ENCODE measurements around the gene HIRIP3. TPM values are rescaled to one million over a fixed set of nuclear protein-coding genes. Genes with fewer than 3 reads are reported as not detected.
"Not testable (repeated sequence)": the region's sequence is repeated elsewhere in the genome, so short reads cannot be mapped to it uniquely, and the experiment has no call there.

HIRIP3 gene
- total RNA-seq, 1 donor from 2014 or later: 1.4 TPM

GRCh38 chr16:30017277-30017656 lies 21.9 kb upstream of the HIRIP3 start:
- DNase-seq (ENCODE audit: low spot score): no peak

GRCh38 chr16:30016555-30017276 lies 21.3 kb upstream of the HIRIP3 start:
- DNase-seq (ENCODE audit: low spot score): no peak

- not testable (repeated sequence) for DNase-seq (ENCODE audit: low spot score)
Observed at GRCh38 chr16:30015450-30015849, 20.0 kb upstream of the HIRIP3 start.

DNA sequence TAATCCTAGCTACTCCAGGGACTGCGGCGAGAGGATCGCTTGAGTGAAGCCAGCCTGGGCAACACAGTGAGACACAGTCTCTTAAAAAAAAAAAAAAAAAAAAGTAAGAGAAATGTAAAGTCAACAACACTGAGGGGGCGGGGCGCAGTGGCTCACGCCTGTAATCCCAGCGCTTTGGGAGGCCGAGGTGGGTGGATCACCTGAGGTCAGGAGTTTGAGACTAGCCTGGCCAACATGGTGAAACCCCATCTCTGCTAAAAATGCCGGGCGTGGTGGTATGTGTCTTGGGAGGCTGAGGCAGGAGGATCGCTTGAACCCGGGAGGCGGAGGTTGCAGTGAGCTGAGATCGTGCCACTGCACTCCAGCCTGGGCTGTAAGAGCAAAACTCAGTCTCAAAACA lies 17.2 kb upstream of the HIRIP3 start:
- not testable (repeated sequence) for DNase-seq (ENCODE audit: low spot score)

GRCh38 chr16:30011714-30012504 lies 16.5 kb upstream of the HIRIP3 start:
- no peak for DNase-seq (ENCODE audit: low spot score)

DNA sequence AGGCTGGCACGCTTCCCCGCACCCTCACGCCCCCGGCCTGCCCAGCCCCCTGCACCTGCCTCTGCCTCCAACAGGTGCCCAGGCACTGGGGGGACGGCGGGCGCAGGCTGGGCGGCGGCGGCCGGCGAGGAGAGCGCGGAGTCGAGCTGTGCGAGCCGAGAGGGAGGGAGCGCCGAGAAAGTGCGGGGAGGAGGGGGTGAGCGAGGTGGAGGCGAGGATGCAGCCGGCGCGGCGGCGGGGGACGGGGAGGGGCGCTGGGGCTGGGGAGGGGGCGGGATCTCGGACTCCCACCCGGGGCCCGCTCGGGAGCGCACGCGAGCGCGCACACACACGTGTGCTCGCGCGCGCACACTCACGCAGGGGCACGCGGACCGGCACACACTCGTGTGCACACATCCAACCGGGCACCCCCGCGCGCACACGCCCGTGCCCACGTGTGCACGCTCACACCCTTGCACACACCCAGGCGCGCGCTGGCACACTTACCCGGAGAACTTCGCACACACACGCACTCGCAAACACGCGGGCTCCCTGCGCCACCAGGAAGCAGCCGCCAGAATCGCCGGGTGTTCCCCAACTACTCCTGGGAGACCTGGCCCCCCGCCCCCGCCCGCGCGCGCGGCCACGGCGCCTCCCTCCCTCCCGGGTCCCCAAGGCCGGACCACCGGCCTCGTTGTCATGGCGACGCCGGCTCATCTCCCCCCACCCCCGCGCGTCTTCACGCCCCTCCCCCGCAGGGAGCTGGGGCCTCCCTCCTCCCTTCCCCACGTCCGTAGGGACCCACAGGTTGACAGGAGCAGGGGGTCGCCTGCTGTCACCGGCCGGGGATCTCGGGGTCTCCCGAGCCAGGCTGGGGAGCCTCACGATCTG lies 15.7 kb upstream of the HIRIP3 start, which contains the start of gene DOC2A:
DOC2A (minus strand) TSS at position 184 of the 870 bp plus-strand sequence. CDS start 805 bp downstream, outside the sequence.
- DNase-seq (ENCODE audit: low spot score): no peak

DNA sequence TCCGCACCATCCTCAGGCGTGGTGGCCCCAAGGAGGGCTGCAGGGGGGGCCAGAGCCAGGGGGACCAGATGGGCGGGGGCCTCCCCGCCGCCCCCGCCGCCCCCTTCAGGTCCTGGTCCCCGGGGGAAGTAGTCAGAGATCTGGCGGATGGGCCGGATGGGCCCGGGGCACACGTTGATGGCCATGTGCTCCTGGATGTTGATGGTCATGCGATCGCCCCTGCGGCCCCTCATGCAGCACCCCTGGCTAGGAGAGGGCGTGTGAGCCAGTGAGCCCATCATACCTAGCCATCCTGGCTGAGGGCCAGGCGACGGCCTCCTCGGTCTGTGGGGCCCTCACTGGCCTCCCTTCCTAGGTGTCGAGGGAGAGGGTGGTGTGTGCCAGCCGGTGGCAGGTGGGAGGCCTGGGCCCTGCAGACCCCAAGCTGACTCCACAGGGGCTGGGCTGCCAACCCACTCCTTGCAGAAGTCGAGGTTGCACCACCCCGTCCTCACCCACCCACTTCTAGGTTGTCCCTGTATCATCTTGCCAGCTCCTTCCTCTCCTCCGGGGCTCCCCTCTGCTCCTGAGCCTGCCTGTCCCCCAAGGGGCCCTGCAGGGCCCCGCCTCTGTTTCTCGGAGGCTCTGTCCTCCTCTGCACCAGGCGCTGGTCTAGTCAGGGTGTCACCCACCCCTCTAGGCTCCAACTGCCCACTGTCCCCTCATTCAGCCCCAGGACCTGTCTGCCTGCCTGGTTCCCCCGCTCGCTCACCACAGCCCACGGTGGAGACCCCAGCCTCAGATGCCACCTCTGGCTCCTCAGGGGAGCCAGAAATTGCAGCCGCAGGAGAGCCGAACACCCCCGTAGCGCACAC lies 14.8 kb upstream of the HIRIP3 start:
- DNase-seq (ENCODE audit: low spot score): no peak

GRCh38 chr16:30009085-30009862 lies 13.9 kb upstream of the HIRIP3 start:
- no peak for DNase-seq (ENCODE audit: low spot score)

DNA sequence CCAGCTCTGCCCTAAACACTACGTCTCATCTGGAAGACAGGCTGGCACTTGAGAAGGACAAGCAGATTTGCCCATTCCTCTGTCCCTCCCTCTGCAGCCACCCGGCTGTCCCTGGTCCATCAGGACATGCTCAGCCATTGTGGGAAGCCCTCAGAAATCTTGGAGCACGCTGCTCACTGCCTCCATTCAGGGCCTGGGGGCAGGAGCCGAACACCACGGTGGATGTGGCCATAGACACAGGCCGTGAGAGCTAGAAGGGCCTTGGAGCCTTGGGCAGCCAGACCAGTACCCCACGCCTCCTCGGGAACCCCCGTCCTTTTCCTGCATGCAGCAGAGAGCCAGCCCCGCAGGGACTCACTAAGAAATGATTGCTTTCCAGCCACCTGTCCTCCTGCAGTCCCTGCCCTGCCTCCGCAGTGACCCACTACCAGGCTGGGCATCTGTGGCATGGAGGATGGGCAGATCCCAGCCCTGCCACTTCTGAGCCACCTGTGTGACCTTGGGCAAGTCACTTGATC lies 12.0 kb upstream of the HIRIP3 start:
- DNase-seq (ENCODE audit: low spot score): no peak

- no peak for DNase-seq (ENCODE audit: low spot score)
Observed at GRCh38 chr16:30006659-30007377, 11.4 kb upstream of the HIRIP3 start.

DNA sequence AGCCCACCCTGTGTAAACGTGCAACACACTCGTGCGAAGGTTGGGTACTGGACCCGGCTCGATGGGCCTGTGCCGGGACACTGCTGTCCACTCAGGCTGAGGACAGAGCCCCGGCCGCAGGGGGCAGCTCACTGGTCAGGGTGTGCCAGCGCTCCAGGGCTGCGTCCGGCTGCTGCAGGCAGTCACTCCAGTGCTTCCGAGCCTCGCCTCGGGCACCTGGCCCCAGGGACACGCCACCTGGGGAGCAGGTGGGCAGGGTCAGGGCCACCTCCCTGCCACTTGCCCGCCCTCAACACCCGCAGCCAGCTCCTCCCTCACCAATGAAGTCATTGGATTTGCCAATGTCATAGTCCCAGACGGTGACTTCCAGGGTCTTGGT lies 10.7 kb upstream of the HIRIP3 start:
- DNase-seq (ENCODE audit: low spot score): no peak

DNA sequence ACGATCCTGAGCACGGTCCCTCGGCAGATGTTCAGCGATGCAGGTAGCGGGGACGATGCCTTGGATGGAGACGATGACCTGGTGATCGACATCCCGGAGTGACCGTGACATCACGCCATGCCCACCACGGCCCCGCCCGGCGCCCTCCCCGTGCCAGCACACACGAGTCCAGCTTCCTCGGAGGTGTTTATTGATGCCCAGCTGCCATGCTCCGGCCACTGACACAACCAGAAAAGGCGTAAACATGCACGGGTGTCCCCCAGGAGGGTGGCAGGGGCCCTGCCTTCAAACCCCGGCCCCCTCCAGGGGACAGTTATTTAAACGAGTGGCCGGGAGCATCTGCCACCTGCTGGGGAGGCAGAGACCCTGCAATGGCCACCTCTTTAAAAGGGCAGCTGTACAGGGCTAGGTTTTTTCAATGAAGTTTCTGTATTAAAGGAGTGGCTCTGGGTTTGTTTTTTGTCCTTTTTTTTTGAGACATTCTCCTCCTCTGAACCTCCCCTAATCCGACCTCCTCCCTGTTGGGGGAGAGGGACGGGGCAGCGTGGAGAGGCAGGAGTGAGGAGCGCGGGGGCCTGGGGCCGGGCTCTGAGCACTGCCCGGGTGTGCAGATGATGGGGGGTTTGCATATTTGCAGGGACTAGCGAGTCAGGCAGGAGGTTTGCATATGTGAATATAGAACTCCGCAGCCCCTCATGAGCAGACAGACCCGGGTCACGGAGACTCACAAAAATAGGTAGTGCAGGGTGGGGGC lies 10.1 kb upstream of the HIRIP3 start:
- DNase-seq (ENCODE audit: low spot score): no peak

DNA sequence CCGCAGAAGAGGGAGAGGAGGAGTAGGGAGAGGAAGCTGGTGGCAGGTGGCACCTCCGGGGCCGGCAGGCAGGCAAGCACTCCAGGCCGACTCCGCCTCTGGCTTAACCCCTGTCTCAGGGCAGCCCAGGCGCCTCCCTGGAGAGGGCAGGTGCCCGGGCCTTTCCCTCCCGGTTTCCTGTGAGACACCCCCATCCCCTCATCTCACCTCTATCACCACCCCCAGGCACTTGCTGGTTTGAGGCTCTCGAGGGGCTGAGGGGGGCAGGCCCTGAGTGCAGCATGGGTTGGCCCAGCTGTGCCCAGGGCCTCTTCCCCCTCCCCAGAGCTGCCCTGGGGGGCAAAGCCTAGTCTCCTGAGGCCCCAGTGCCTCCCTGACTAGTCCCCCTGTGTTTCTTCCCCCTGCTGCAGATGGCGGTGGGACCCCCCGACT lies 9.4 kb upstream of the HIRIP3 start:
- no peak for DNase-seq (ENCODE audit: low spot score)

- DNase-seq (ENCODE audit: low spot score): no peak
Observed at GRCh38 chr16:30004424-30004776, 9.0 kb upstream of the HIRIP3 start.

DNA sequence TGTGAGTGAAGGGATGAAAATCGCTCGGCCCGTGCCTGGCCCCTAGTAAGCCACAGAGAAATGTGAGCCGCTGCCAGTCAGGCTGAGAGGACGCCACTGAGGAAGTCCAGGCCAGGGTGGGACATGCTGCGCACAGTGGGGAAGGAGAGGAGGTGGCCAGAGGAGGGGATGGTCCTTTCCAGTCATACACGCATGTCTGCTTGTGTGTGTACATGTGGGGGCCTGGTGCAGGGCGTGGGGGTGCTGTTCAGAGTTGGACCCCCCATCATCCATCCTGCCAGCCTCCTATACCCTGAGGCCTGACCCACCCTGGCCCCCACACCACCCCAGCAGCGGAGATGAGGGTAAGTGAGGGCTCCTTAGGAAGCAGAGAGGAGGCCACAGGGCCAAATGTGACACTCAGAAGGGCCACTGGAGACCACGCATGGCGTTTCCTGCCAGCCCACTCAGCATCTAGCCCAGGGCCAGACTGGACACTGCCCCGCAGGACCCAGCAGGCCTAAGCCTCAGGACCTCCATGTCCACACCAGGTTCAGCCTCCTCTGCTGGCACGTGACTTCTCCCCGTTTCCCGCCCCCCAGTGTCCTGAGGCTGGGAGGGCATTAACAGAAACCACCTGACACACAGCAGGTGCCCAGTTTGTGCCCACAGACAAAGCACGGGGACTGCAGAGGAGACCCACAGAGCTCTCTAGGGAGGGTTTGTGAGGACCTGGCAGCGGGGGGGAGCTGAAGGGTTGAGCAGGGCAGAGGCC lies 8.4 kb upstream of the HIRIP3 start:
- DNase-seq (ENCODE audit: low spot score): no peak

- no peak for DNase-seq (ENCODE audit: low spot score)
Observed at GRCh38 chr16:30002614-30003346, 7.4 kb upstream of the HIRIP3 start.

Measured in umbilical cord (tissue), 2 donors.